ENCODE results near the gene LDLRAD4.
A peak's percentile ranks its signal among the peaks of the same experiment; 100 is the strongest.

Gene LDLRAD4

DNA sequence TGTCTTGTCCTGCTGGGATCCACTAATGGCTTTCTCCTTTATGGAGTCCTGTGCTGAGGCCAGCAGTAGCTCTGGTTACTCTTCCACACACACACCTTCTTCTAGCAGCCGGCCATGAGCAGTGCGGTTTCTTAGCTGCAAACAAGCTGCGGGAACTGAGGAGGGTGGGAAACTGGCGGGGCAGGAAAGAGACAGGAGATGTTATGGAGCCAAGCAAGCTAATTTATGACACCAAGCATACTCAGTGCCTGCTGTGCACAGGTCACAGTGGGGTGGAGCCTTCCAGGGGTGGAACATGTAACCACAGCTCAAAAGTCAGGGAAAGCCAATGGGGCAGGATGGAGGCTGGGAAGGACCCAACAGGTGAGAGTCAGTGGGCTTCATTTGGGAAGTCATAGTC, 327.0 kb downstream of the LDLRAD4 start:
- no peak for DNase-seq

- DNase-seq, result peak; percentile 5
Observed at GRCh38 chr18:13545955-13546354, 327.4 kb downstream of the LDLRAD4 start.

- no peak for DNase-seq
Observed at GRCh38 chr18:13546638-13547037, 328.1 kb downstream of the LDLRAD4 start.

DNA sequence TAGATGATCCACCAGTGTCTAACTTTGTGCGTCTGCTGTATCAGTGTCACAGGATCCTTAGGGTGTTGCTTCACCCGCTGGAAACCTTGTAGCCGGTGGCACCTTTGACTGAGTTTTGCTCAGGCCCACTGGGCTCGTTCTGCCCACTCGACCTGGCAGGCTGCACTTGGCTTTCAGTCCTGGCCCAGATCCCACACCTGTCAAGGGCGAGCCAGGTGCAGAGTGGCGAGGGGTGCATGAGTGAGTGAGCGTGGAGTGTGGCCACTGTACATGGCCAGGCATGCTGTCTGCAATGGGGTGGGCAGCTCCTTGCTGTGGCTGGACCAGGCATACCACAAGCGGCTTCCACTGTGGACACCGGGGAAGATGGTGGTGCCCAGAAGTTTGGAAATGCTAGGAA, 328.8 kb downstream of the LDLRAD4 start:
- DNase-seq, result no peak

DNA sequence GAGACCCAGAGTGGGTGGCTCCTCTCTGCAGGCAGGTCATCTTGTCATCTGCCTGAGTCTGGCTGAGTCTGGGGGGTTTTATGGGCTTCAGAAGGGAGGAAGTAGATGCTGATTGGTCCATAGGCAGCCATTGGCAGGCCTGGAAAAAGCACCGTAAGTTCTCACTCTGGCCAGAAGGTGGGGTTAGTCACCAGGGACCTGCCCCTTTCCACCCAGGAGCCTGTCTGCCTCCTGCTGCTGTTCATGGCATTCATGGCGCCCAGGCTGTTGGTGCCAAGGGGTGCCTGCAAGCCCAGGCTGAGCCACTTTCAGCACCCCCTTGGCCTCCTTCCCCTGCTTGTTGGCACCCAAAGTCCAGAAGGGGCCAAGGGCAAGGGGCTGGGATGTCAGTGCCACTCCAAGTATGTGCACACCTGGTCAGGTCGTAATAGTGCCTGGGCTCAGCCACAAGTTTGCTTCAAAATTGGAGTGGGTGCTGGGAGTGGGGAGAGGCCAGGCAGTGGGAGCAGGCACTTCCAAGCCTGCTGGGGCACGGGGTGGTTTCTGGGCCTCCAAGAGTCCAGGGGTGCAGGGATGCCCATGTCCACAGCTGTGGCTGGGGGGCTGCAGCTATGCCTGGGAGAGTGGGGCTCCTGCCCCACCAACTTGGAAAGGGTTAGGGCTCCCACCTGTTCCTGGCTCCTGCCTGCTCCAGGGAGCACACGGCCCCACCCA, 329.7 kb downstream of the LDLRAD4 start:
- DNase-seq, result no peak

GRCh38 chr18:13548966-13549879, 330.7 kb downstream of the LDLRAD4 start:
- DNase-seq, result no peak

- no peak for DNase-seq
Observed at GRCh38 chr18:13549880-13550232, 331.3 kb downstream of the LDLRAD4 start.

GRCh38 chr18:13550418-13551304, 332.1 kb downstream of the LDLRAD4 start:
- DNase-seq, result no peak

DNA sequence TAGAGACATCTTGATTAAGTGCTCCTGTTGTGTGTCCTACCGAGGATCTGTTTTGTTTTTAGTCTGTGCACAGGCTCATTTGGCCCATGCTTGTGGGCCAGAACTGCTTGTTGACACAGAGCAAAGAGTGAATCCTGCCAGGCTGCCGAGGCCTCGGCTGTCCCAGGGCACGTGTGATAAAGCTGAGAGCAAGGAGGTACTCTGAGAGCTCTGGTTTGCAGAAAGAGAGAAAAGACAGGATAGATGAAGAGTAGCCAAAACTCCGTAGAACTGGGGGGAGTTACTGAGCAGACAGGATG, 332.7 kb downstream of the LDLRAD4 start:
- no peak for DNase-seq

DNA sequence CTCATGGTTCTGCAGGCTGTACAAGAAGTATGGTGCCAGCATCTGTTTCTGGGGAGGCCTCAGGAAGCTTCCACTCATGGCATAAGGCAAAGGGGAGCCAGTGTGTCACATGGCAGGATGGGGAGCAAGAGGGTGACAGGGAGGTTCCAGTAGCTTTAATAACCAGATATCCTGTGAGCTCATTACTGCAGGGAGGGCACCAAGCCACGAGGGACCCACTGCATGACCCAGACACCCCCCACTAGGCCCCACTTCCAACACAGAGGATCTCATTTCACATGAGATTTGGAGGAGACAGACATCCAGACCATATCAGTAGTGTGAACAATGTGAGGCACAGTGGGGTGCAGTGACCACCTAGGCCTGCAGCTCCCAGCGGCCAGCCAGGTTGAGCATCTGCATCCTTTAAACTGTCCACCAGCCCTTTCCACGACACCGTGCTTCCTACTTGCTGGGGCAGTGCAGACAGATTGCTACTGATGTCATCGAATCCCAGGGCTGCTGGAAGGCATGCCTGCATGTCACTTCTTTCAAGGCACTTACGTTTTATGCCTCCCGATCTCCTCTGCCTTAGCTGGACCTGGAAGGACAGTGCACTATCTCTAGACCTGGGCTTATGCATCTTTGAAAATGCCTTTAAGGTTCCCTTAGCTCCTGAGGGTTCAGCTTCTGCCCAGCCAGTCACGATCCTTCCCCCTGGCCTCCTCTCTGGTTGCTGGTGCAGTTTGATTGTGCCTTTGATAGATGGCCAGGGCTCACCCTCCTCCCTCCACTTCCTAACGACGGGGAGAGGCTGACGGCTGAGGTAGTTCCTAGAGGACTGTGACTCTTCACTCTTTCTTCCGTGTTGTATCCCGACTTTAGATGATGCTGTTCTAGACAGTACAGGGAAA, 333.5 kb downstream of the LDLRAD4 start:
- no peak for DNase-seq

GRCh38 chr18:13553449-13553848, 334.9 kb downstream of the LDLRAD4 start:
- DNase-seq, result no peak

- DNase-seq, result no peak
Observed at GRCh38 chr18:13555192-13555591, 336.6 kb downstream of the LDLRAD4 start.

DNA sequence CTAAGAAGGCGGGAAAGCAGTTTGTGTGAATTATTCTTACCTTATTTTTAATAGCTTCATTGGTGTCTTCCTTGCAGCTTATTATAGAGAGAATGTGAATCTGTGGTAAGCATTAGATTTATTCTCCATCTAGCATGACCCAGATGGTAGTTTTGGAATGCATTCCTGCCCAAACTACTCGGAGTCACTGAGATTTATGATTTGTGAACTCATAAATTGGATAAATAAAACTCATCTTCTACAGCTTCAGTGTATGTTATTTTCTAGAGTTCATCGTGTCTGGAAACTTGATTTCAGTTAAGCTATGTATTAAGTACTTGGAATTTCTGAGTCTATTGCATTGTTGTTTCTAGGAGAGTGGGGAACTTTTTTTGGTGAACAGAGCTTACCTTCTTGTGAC, 337.3 kb downstream of the LDLRAD4 start:
- no peak for DNase-seq

DNA sequence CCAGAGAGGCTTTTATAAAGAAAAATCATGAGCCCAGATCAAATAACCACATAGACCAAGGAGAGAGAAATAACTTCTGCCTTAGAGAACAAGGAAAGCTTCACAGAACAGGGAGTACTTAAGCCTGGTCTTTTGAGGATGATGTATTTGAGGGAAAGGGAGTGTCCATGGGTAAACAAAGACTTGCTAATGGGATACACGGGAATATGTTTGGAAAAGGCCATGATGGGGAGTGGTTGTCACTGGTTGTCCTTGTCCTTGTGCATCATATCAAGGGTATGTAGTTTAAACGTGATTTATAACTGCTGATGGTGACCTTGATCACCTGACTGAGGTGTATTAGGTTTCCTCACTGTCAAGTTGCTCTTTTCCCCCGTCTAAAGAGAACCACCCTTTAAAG, 337.9 kb downstream of the LDLRAD4 start:
- DNase-seq, result no peak

GRCh38 chr18:13558124-13558523, 339.6 kb downstream of the LDLRAD4 start:
- no peak for DNase-seq

DNA sequence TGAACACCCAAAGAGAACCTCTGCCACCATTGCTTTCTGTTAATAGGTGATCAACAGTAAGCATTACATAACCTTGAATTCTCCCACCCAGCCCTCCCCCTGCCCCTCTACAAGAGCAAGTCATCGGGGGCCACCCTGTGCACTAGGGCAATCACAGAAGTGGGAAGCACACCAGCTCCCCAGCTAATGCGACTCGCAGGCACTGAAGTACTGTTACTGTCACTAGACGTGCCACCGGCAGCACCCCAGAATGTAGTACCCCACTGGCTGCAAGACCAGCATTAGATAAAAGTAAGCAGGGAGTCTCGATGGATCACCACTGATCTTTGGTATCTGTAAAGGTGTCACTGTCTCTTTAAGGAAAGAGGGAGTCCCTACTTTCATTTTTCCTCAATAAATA, 340.2 kb downstream of the LDLRAD4 start:
- DNase-seq, result no peak

DNA sequence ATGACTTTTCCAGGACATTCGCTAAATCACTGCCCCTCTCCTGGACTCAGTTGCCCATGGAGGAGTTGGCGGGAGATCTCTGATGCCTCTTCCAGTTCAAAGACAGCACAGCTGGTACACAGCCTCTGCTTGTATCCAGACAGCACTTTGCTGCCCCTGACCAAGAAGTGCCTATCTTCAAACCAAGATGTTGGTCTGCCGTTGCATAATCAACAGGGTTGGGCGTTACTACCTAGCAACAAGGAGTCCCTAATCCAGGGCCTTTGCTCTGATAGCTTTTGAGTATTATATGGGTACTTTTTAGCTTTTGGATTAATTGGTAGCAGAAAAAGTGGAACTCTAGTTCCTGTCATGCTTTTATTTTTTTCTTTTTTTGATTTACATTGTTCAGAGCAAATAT, 341.2 kb downstream of the LDLRAD4 start:
- no peak for DNase-seq

DNA sequence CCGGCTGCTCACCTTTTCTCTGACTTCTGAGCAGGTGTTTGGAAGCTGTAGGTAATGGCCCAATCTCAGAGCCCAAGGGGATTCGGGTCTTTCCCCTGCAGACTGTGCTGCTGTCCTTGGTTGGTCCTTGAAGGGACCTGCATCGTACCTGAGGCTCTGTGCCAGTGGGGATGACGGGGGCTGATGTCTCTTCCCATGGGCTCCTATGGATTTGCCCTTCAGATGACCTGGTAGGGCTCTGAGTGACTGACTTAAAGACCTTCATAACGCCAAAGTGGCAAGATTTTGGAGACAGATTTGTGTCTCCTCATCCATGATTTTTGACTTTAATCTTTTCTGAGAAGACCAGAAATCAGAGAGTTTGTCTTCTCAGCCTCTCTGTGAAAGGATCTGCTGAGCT, 341.7 kb downstream of the LDLRAD4 start:
- DNase-seq, result no peak

GRCh38 chr18:13562494-13563029, 344.0 kb downstream of the LDLRAD4 start:
- DNase-seq, result no peak

DNA sequence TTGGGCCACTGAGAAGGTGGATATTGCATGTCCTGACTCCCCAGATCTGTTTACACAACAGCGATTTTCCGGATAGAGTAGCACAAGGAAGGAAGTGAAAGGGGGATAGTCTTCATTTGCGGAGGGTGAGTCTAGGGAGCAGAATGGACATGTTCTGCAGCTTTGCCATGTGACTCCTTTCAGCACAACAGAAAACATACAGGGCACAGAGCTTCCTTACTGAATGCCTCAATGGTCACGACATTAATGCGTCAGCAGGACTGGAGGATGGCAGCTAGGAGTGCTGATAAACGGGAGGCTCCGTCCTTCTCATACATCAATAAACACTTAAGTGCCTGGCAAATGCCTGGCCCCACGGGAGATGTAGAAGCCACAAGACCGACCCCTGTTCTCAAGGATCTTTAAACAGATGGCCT, 344.8 kb downstream of the LDLRAD4 start:
- DNase-seq, result peak; percentile 5

- no peak for DNase-seq
Observed at GRCh38 chr18:13564579-13564978, 346.0 kb downstream of the LDLRAD4 start.

DNA sequence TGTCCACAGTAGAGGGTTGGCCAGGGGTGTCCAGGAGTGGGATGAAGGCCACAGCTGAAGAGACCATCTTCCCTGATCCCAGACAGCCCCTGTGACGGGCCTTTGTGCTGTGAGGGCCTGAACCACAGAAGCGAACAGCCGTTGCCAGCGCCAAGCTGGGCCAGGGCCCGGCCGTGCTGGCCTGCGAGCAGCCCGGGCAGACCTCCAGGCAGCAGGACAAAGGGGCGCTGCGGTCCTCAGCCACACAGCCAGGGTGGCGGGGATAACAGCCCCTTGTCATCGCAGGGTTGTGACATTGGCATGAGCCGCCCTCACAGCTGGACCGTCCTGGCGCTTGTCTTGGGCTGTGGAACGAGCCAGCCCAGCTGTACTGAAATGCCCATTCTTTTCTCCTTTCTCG, 346.7 kb downstream of the LDLRAD4 start:
- DNase-seq, result no peak

Data from NCI-H510A treated with DMSO at 0.1 percent for 48 hours (cell line).